ENCODE results near the gene MTA3.

DNA sequence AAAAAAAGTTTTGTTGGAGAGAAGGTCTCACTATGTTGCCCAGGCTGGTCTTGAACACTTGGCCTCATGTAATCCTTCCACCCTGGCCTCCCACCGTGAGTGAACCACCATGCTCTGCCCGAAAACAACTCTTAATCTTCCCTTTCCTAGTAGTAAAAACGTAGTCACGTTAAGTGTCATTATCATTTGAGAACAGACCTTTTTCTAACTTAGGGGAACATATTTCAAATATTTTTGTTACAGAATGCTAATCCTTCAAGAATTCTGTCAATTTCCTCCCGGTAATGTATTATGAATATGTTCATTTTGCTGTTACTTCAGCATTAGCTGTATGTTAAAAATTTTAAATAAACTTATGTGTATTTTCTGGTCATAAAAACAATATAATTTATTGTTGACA is 49.7 kb downstream of the MTA3 start:
- TF ChIP-seq POLR2AphosphoS5 (IDR thresholded peaks at IDR 0.05; ENCODE audit: low read depth, low read length) (no peak), POLR2A (IDR thresholded peaks at IDR 0.05; ENCODE audit: low read depth, low read length) (no peak), TAF1 (IDR thresholded peaks at IDR 0.05; ENCODE audit: borderline replicate concordance, low read depth, low read length) (no peak)
